SK-N-SH treated with all-trans-retinoic acid at 6 μM for 48 hours (cell line): ENCODE results near the gene RNASE7.

ENCODE experiments used
- ARNTL ChIP-seq: fragments of 450-650 bp; formaldehyde crosslinking; IDR thresholded peaks from 2 replicates; pipeline ENCODE4 v1.5.0; 2020; ENCODE audit warnings: low read depth, mild to moderate bottlenecking, moderate library complexity, borderline replicate concordance
- BACH2 ChIP-seq: fragments of 250-450 bp; sonication (Bioruptor Pico); IDR thresholded peaks from 2 replicates; pipeline ENCODE4 v1.9.0; 2021; ENCODE audit warnings: mild to moderate bottlenecking, borderline replicate concordance
- CREB5 ChIP-seq: fragments of 250-450 bp; sonication (Bioruptor Pico); IDR thresholded peaks from 2 replicates; pipeline ENCODE4 v1.5.1; 2020; ENCODE audit warnings: low read depth, mild to moderate bottlenecking, moderate library complexity
- GLIS3 ChIP-seq: fragments of 250-450 bp; sonication (Bioruptor Pico); IDR thresholded peaks from 2 replicates; pipeline ENCODE4 v1.5.0; 2020; ENCODE audit warnings: mild to moderate bottlenecking, moderate library complexity
- RARB ChIP-seq: fragments of 250-450 bp; sonication (Bioruptor Pico); IDR thresholded peaks from 2 replicates; pipeline ENCODE4 v1.8.0; 2021; ENCODE audit warnings: mild to moderate bottlenecking, moderate library complexity
- ZFP3 ChIP-seq: fragments of 250-450 bp; sonication (Bioruptor Pico); IDR thresholded peaks from 2 replicates; pipeline ENCODE4 v1.5.0; 2020; ENCODE audit warnings: mild to moderate bottlenecking, moderate library complexity
- ZNF70 ChIP-seq: fragments of 450-650 bp; formaldehyde crosslinking; IDR thresholded peaks from 2 replicates; pipeline ENCODE4 v1.5.0; 2020; ENCODE audit warnings: mild to moderate bottlenecking, moderate library complexity
- TF ChIP-seq, protein P1 (sequence below): fragments of 250-450 bp; sonication (Bioruptor Pico); IDR thresholded peaks from 2 replicates; pipeline ENCODE4 v1.8.0; 2020; ENCODE audit warnings: mild to moderate bottlenecking, moderate library complexity, borderline replicate concordance

- TF ChIP-seq RARB (CRISPR knock-in tag): no peak
- no peak for TF ChIP-seq GLIS3 (CRISPR knock-in tag)
- TF ChIP-seq, protein P1, sequence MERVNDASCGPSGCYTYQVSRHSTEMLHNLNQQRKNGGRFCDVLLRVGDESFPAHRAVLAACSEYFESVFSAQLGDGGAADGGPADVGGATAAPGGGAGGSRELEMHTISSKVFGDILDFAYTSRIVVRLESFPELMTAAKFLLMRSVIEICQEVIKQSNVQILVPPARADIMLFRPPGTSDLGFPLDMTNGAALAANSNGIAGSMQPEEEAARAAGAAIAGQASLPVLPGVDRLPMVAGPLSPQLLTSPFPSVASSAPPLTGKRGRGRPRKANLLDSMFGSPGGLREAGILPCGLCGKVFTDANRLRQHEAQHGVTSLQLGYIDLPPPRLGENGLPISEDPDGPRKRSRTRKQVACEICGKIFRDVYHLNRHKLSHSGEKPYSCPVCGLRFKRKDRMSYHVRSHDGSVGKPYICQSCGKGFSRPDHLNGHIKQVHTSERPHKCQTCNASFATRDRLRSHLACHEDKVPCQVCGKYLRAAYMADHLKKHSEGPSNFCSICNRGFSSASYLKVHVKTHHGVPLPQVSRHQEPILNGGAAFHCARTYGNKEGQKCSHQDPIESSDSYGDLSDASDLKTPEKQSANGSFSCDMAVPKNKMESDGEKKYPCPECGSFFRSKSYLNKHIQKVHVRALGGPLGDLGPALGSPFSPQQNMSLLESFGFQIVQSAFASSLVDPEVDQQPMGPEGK (CRISPR knock-in tag): no peak
- no peak for TF ChIP-seq ZNF70 (CRISPR knock-in tag)
- TF ChIP-seq CREB5 (CRISPR knock-in tag): no peak
- TF ChIP-seq ARNTL (CRISPR knock-in tag): no peak
- TF ChIP-seq BACH2: no peak
- TF ChIP-seq ZFP3: no peak
These were observed 5.0 kb upstream of the RNASE7 start for GRCh38 chr14:21037156-21037555.
